ENCODE data around the gene NDUFB10.
"Not testable (repeated sequence)": the region's sequence is repeated elsewhere in the genome, so short reads cannot be mapped to it uniquely, and the experiment has no call there.

The NDUFB10 gene

DNA sequence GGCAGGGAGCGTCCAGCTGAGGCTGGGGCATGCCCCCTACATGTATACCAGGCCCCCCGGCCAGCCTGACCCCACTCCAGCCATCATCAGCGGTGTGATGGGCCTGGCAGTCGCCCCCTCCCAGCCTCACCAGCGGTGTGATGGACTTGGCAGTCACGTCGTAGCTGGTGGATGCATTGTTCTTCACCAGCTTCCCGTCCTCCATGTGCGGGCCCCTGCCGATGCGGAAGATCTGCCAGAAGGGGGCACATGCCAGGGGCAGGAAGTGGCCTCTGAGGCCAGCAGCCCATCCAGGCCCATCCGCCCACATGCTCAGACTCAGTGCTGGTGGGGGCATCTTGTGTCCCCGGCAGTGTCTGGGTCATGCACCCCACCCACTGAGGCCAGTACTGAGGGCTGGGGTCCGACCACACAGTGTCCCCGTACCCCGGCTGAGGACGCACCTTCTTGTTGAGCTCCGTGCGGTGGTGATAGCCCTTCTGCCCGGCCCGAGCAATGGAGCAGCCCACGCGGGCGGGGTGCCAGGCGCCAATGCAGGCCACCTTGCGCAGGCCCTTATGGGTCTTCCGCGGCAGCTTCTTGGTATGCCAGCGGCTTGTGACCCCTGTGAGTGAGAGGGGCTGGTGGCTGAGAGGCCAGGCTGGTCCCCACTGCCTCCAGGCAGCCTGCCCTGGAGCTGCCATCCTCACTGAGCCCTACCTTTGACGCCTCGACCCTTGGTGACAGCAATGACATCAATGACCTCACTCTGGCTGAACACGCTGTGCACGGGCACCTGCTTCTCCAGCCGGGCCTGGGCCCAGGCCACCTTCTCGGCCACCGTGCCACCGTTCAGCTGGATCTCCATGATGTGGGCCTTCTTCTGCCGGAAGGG lies 12.6 kb upstream of the NDUFB10 start:
- no peak for DNase-seq (ENCODE audit: low spot score)

DNA sequence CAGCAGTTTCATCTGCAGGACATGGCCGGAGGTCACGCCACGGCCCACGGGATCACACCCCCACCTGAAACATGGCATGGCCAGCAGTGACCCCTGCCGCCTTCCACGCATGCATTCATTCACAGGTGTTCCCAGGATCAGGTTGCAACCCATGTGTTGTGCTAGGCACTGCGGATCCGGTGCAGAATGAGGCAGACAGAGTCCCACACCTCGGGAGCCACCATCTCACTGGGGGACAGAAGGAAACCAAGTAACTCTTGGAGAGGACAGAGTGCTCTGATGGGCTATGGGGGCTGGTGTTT lies 12.0 kb upstream of the NDUFB10 start:
- DNase-seq (ENCODE audit: low spot score), result no peak

DNA sequence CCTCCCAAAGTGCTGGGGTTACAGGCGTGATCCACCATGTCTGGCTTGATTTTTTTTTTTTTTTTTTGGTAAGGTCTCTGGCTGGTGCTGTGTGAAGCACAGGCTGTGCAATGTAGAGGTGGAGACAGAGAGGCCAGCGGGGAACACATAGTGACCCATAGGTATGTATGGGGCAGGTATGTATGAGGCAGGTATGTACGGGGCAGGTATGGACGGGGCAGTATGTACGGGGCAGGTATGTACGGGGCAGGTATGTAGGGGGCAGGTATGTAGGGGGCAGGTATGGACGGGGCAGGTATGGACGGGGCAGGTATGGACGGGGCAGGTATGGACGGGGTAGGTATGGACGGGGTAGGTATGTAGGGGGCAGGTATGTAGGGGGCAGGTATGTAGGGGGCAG lies 9.8 kb upstream of the NDUFB10 start:
- DNase-seq (ENCODE audit: low spot score), result no peak

- no peak for DNase-seq (ENCODE audit: low spot score)
These were observed 9.3 kb upstream of the NDUFB10 start for GRCh38 chr16:1950047-1950446.

DNA sequence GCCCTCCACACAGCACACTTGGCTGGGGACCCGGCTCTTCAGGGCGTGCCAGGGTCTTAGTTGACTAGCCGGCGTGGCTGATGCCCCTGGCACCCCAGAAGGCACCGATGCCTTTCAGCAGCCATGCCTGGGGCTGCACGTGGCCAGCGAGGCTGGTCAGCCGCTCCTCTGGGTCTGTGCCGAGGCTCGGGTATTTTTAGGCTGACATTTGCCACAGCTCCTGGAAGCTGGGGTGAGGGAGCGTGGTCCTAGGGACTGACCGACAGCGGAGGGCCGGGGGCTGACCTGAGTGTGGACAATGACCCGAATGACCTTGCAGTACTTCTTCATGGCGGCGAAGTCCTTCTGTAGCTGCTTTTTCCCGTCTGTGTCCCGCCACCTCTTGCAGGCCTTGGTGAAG lies 8.8 kb upstream of the NDUFB10 start:
- no peak for DNase-seq (ENCODE audit: low spot score)

GRCh38 chr16:1953734-1954133 lies 5.6 kb upstream of the NDUFB10 start:
- no peak for DNase-seq (ENCODE audit: low spot score)

- not testable (repeated sequence) for DNase-seq (ENCODE audit: low spot score)
These were observed 1.8 kb upstream of the NDUFB10 start for GRCh38 chr16:1957434-1958142.

DNA sequence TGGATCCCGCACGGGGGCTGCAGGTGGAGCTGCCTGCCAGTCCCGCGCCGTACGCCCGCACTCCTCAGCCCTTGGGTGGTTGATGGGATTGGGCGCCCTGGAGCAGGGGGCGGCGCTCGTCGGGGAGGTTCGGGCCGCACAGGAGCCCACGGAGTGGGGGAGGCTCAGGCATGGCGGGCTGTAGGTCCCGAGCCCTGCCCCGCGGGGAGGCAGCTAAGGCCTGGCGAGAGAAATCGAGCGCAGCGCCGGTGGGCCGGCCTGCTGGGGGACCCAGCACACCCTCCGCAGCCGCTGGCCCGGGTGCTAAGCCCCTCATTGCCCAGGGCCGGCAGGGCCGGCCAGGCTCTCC lies 1.2 kb upstream of the NDUFB10 start:
- DNase-seq (ENCODE audit: low spot score), result not testable (repeated sequence)

DNA sequence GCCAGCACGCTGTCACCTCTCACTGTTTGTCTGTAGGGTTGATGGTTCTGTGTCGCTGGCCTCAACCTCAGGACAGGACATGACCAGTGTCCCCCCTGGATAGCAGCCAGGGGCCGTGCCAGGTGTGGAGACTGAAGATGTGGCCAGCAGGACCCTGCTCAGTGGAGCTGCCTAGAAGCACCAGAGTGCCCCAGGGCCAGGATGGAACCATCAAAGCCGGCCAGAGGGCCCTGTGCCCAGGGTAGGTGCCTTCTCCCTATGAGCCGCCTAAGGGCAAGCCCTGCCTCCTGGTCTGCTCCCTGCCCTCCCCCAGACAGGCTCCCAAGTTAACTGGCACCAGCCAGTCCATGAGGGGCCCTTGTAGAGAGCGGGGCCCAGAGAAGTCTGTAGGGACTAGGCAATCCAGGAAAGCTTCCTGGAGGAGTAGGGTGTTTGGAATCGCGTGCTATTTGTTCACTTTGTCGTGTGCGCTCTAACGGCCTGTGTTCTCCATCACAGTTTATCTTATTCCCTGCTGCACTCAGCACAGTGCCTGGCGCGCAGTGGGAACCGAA lies 546 bp upstream of the NDUFB10 start:
- no peak for DNase-seq (ENCODE audit: low spot score)

DNA sequence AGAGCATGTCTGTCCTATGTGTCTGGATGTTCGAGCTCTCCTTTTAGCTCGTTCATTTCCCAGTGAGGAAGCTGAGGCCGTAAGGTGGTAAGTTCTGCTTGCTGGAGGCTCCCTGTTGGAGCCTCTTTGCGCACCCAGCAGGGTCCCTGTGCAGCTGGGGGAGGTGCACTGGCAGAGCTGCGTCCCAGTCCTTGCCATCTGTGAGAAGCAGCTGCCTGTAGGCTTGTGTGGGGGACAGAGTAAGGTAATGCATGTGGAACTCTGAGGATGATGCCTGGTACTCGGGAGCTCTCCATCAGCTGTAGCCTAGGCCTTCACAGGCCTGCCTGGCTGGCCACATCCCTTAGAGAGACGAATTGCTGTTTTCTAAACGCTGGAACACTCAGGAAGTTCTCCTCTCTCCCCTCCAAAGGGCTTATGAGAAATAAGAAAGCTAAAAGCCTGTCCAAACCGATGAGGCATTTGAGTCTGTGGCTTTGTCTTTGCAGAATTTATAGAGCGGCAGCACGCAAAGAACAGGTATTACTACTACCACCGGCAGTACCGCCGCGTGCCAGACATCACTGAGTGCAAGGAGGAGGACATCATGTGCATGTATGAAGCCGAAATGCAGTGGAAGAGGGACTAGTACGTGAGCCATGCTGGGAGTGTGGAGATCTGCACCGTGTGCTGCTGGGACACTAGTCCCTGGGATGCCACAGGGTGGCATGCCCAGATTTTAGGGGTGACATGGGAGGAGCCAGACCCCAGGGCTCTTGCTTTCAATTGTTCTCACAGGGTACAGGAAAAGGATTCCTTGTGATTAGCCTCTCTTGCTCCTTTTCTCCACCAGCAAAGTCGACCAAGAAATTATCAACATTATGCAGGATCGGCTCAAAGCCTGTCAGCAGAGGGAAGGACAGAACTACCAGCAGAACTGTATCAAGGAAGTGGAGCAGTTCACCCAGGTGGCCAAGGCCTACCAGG lies 1.6 kb downstream of the NDUFB10 start:
- no peak for DNase-seq (ENCODE audit: low spot score)

DNA sequence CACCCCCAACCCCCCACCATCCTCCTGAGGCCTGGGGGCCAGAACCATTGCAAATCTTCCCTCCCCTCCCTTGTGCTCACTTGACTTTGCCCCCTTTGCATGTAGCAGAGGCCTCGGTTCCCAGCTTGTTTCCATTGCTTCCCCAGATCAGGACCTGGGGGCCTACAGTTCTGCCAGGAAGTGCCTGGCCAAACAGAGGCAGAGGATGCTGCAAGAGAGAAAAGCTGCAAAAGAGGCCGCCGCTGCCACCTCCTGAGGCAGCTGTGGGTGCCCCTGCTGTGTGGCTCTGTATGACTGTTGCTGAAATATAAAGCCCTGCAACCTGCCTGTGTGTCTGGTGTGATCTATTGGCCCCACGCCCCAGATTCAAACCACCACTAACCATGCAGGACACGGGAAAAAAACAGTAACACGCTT lies 2.3 kb downstream of the NDUFB10 start:
- no peak for DNase-seq (ENCODE audit: low spot score)

GRCh38 chr16:1962161-1963153 lies 3.1 kb downstream of the NDUFB10 start:
- DNase-seq (ENCODE audit: low spot score), result not testable (repeated sequence)

- DNase-seq (ENCODE audit: low spot score), result no peak
These were observed 4.6 kb downstream of the NDUFB10 start for GRCh38 chr16:1963806-1964505.

DNA sequence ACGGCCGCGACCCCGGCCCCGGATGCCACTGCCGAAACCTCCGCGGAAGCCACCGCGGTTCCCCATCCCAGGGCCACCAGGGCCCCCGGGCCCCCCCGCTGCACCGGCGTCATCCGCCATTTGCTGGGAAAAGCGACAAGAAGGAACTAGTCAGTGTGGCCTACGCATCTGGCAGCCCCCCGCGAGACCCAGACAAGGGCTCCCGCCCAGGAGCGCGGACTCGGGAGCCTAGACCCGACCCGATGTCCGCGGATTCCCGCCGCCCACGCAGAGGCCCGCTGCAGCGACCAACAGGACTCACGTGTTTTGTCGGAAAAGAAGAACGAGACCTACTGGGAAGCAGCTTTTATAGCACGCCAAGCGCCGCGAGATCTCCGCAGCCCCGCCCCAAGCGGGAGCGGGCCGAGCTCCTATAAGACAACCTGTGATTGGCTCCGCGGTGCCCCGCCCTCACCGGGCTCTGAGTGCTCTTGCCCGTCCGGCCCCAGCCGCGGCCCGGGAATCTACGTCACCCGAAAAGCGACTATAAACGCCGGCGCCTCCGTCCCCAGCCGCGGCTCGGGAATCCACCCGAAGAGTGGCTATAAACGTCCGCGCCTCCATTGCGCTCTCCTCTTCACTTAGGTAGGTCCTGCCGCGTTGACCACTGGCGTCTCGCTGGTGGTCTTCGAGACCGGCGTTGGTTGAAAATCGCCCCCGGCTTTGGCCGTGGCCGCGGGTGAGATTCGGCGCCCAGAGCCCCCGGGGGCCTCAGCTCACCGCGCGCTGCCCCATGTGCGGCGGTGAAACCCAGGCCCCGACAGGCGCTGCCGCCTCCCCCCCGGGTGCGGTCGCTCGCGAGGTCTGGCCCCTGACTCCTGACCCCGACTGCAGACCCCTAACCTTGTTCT lies 5.4 kb downstream of the NDUFB10 start, which contains the start of gene RPS2:
Gene RPS2 (minus strand): TSS at position 321 of the 890 bp plus-strand sequence. CDS start 201 bp downstream, at position 120.
- DNase-seq (ENCODE audit: low spot score), result peak; percentile 99

DNA sequence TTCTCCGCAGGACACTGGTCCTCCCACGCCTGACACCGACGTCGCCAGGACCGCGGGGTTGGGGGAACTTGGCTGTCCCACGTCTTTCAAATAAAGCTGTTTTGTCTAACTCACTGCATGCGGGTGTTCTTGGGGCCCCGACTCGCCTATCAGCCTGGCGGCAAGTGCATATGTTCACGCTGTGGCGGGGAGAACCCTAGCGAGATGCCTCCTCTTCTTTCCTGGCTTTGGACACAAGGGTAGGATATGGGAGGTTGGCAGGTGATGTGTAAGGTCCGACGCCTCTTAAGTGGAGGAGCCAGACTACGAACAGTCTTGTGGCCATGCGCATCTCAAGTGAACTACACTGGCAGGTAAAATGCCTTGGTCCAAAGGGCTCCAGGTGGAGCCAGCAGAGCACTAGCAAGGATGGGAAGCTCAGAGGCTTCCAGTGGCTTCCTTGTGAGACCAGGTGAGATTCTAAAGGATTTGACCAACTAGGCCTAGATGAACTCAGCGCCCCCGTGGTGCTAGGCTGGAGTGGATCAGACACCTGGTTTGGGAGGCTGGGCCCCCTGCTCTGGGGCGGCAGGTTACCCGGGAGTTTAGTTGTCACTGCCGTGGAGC lies 6.2 kb downstream of the NDUFB10 start:
- DNase-seq (ENCODE audit: low spot score), result no peak

DNA sequence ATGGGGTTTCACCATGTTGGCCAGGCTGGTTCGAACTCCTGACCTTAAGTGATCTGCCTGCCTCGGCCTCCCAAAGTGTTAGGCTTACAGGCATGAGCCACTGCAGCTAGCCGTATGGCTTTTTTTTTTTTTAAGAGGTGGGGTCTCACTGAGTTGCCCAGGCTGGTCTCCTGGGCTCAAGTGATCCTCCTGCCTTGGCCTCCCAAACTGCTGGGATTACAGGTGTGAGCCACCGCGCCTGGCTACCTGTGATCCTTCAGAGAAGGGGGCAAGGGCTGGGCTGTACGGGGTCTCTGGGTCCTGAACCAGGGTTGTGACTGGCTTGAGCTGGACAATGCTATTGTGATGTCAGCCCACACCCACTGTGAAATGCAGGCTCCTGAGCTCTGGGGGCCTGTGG lies 7.1 kb downstream of the NDUFB10 start, which contains the start of gene RNF151:
Gene RNF151 (plus strand): TSS at position 397 of the 400 bp plus-strand sequence. CDS start 26 bp downstream, outside the sequence.
- DNase-seq (ENCODE audit: low spot score), result no peak

DNA sequence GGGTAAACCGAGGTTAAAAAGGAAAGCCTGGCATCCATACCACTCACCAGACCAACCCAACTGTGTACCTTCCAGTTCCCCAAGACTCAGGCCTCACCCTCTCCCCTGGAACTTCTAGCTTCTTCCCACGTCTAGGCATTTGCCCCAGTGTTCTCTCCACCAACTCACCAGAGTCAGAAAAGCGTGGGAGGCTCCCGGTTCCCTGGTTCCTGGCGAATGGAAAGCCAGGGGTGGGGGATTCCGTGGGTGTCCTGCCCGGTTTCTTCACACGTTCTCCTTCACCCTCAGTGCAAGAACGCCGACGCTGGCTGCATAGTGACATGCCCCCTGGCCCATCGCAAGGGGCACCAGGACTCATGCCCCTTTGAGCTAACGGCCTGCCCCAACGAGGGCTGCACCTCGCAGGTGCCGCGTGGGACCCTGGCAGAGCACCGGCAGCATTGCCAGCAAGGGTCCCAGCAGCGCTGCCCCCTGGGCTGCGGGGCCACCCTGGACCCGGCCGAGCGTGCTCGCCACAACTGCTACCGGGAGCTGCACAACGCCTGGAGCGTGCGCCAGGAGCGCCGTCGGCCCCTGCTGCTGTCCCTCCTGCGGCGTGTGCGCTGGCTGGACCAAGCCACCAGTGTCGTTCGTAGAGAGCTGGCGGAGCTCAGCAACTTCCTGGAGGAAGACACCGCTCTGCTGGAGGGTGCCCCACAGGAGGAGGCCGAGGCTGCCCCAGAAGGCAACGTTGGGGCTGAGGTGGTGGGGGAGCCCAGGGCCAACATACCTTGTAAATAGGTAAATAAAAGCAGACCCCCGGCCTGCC lies 9.0 kb downstream of the NDUFB10 start:
- DNase-seq (ENCODE audit: low spot score), result no peak
